ENCODE results near the gene DOHH.
A peak's percentile ranks its signal among the peaks of the same experiment; 100 is the strongest.

Gene DOHH

DNA sequence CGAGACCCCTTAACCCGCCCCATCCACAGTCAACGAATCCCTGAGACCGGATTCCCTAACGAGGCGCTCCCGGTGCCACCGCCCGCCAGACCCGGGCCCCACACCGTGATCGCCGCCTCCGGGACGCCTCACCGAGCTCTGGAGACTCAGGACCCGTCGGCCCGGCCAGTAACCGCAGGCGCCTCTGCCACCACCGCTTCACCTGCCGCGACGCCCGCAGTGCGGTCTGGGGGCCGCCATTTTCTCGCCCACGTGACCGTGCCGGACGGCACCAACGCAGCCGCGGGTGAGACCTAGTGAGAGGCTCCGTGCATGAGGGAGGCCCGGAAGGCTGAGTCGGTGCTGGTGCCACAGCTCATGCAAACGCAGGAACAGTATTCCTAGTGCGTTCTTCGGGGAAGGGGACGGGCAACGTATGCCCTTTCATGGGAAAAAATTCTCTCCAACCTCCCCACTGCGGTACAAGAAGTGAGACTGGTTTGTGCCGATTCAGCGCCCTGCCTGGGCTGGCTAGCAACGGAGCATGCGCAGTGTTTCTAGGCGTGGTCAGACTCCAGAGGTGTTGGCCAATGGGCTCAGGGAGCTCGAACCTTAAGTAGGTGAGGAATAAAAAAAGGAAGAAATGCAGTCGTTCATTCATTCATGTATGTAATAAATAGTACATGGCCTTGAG, at the start of gene DOHH (continued):
- TF ChIP-seq SP2 (tag by site-specific recombination; IDR thresholded peaks at IDR 0.05) (peak; percentile 54), ZNF169 (tag by site-specific recombination; IDR thresholded peaks at IDR 0.05) (peak; percentile 88), ZNF561 (tag by site-specific recombination; IDR thresholded peaks at IDR 0.05; ENCODE audit: borderline replicate concordance) (0 out of 2 replicates have a peak, but pooled peaks have one; percentile 41), ZBTB21 (tag by site-specific recombination; IDR thresholded peaks at IDR 0.05) (no peak), ZNF791 (tag by site-specific recombination; IDR thresholded peaks at IDR 0.05) (no peak; the same call in 1 of the 2 replicates), ZNF350 (tag by site-specific recombination; IDR thresholded peaks at IDR 0.05) (no peak), ZNF2 (tag by site-specific recombination; IDR thresholded peaks at IDR 0.05) (peak; percentile 93), KLF16 (tag by site-specific recombination; IDR thresholded peaks at IDR 0.05) (peak; percentile 66; the same call in 1 of the 2 replicates), ZNF664 (tag by site-specific recombination; IDR thresholded peaks at IDR 0.05) (peak; percentile 99), ZNF274 (IDR thresholded peaks at IDR 0.05; ENCODE audit: low read length) (no peak), ZNF274 (tag by site-specific recombination; IDR thresholded peaks at IDR 0.05; ENCODE audit: borderline replicate concordance) (no peak), ZIC2 (tag by site-specific recombination; IDR thresholded peaks at IDR 0.05) (peak; percentile 84), EGR2 (tag by site-specific recombination; IDR thresholded peaks at IDR 0.05; ENCODE audit: low read depth) (peak; percentile 82), ZFP37 (tag by site-specific recombination; IDR thresholded peaks at IDR 0.05) (peak; percentile 69; the same call in 1 of the 2 replicates), ZNF548 (tag by site-specific recombination; IDR thresholded peaks at IDR 0.05) (no peak), SP3 (tag by site-specific recombination; IDR thresholded peaks at IDR 0.05) (peak; percentile 76)
- TF ChIP-seq, protein P1, sequence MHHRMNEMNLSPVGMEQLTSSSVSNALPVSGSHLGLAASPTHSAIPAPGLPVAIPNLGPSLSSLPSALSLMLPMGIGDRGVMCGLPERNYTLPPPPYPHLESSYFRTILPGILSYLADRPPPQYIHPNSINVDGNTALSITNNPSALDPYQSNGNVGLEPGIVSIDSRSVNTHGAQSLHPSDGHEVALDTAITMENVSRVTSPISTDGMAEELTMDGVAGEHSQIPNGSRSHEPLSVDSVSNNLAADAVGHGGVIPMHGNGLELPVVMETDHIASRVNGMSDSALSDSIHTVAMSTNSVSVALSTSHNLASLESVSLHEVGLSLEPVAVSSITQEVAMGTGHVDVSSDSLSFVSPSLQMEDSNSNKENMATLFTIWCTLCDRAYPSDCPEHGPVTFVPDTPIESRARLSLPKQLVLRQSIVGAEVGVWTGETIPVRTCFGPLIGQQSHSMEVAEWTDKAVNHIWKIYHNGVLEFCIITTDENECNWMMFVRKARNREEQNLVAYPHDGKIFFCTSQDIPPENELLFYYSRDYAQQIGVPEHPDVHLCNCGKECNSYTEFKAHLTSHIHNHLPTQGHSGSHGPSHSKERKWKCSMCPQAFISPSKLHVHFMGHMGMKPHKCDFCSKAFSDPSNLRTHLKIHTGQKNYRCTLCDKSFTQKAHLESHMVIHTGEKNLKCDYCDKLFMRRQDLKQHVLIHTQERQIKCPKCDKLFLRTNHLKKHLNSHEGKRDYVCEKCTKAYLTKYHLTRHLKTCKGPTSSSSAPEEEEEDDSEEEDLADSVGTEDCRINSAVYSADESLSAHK (tag by site-specific recombination; IDR thresholded peaks at IDR 0.05), result peak; percentile 44
- TF ChIP-seq, protein P2, sequence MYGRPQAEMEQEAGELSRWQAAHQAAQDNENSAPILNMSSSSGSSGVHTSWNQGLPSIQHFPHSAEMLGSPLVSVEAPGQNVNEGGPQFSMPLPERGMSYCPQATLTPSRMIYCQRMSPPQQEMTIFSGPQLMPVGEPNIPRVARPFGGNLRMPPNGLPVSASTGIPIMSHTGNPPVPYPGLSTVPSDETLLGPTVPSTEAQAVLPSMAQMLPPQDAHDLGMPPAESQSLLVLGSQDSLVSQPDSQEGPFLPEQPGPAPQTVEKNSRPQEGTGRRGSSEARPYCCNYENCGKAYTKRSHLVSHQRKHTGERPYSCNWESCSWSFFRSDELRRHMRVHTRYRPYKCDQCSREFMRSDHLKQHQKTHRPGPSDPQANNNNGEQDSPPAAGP (tag by site-specific recombination; IDR thresholded peaks at IDR 0.05), result peak; percentile 95
- TF ChIP-seq, protein P3, sequence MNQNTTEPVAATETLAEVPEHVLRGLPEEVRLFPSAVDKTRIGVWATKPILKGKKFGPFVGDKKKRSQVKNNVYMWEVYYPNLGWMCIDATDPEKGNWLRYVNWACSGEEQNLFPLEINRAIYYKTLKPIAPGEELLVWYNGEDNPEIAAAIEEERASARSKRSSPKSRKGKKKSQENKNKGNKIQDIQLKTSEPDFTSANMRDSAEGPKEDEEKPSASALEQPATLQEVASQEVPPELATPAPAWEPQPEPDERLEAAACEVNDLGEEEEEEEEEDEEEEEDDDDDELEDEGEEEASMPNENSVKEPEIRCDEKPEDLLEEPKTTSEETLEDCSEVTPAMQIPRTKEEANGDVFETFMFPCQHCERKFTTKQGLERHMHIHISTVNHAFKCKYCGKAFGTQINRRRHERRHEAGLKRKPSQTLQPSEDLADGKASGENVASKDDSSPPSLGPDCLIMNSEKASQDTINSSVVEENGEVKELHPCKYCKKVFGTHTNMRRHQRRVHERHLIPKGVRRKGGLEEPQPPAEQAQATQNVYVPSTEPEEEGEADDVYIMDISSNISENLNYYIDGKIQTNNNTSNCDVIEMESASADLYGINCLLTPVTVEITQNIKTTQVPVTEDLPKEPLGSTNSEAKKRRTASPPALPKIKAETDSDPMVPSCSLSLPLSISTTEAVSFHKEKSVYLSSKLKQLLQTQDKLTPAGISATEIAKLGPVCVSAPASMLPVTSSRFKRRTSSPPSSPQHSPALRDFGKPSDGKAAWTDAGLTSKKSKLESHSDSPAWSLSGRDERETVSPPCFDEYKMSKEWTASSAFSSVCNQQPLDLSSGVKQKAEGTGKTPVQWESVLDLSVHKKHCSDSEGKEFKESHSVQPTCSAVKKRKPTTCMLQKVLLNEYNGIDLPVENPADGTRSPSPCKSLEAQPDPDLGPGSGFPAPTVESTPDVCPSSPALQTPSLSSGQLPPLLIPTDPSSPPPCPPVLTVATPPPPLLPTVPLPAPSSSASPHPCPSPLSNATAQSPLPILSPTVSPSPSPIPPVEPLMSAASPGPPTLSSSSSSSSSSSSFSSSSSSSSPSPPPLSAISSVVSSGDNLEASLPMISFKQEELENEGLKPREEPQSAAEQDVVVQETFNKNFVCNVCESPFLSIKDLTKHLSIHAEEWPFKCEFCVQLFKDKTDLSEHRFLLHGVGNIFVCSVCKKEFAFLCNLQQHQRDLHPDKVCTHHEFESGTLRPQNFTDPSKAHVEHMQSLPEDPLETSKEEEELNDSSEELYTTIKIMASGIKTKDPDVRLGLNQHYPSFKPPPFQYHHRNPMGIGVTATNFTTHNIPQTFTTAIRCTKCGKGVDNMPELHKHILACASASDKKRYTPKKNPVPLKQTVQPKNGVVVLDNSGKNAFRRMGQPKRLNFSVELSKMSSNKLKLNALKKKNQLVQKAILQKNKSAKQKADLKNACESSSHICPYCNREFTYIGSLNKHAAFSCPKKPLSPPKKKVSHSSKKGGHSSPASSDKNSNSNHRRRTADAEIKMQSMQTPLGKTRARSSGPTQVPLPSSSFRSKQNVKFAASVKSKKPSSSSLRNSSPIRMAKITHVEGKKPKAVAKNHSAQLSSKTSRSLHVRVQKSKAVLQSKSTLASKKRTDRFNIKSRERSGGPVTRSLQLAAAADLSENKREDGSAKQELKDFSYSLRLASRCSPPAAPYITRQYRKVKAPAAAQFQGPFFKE (tag by site-specific recombination; IDR thresholded peaks at IDR 0.05; ENCODE audit: borderline replicate concordance), result no peak
- TF ChIP-seq, protein P4, sequence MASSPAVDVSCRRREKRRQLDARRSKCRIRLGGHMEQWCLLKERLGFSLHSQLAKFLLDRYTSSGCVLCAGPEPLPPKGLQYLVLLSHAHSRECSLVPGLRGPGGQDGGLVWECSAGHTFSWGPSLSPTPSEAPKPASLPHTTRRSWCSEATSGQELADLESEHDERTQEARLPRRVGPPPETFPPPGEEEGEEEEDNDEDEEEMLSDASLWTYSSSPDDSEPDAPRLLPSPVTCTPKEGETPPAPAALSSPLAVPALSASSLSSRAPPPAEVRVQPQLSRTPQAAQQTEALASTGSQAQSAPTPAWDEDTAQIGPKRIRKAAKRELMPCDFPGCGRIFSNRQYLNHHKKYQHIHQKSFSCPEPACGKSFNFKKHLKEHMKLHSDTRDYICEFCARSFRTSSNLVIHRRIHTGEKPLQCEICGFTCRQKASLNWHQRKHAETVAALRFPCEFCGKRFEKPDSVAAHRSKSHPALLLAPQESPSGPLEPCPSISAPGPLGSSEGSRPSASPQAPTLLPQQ (tag by site-specific recombination; IDR thresholded peaks at IDR 0.05), result peak; percentile 84
- TF ChIP-seq, protein P5, sequence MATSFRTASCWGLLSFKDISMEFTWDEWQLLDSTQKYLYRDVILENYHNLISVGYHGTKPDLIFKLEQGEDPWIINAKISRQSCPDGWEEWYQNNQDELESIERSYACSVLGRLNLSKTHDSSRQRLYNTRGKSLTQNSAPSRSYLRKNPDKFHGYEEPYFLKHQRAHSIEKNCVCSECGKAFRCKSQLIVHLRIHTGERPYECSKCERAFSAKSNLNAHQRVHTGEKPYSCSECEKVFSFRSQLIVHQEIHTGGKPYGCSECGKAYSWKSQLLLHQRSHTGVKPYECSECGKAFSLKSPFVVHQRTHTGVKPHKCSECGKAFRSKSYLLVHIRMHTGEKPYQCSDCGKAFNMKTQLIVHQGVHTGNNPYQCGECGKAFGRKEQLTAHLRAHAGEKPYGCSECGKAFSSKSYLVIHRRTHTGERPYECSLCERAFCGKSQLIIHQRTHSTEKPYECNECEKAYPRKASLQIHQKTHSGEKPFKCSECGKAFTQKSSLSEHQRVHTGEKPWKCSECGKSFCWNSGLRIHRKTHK (tag by site-specific recombination; IDR thresholded peaks at IDR 0.05), result no peak
- TF ChIP-seq, protein P6, sequence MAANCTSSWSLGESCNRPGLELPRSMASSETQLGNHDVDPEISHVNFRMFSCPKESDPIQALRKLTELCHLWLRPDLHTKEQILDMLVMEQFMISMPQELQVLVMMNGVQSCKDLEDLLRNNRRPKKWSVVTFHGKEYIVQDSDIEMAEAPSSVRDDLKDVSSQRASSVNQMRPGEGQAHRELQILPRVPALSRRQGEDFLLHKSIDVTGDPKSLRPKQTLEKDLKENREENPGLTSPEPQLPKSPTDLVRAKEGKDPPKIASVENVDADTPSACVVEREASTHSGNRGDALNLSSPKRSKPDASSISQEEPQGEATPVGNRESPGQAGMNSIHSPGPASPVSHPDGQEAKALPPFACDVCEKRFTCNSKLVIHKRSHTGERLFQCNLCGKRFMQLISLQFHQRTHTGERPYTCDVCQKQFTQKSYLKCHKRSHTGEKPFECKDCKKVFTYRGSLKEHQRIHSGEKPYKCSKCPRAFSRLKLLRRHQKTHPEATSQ (tag by site-specific recombination; IDR thresholded peaks at IDR 0.05), result no peak
- TF ChIP-seq, protein P7, sequence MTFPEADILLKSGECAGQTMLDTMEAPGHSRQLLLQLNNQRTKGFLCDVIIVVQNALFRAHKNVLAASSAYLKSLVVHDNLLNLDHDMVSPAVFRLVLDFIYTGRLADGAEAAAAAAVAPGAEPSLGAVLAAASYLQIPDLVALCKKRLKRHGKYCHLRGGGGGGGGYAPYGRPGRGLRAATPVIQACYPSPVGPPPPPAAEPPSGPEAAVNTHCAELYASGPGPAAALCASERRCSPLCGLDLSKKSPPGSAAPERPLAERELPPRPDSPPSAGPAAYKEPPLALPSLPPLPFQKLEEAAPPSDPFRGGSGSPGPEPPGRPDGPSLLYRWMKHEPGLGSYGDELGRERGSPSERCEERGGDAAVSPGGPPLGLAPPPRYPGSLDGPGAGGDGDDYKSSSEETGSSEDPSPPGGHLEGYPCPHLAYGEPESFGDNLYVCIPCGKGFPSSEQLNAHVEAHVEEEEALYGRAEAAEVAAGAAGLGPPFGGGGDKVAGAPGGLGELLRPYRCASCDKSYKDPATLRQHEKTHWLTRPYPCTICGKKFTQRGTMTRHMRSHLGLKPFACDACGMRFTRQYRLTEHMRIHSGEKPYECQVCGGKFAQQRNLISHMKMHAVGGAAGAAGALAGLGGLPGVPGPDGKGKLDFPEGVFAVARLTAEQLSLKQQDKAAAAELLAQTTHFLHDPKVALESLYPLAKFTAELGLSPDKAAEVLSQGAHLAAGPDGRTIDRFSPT (tag by site-specific recombination; IDR thresholded peaks at IDR 0.05), result no peak

Measured in HEK293 (cell line).